Transverse colon (tissue), 4 donors: ENCODE measurements around the gene PDE4B.

Source experiments
- CTCF ChIP-seq, 5 experiments: fragments of 200-600 bp in 3 of 5; fragments of 450-650 bp in 2 of 5; sonication (generic) in 3 of 5; IDR thresholded peaks; 1 replicate in 2 of 5; 2 replicates in 3 of 5; pipeline ENCODE4 v1.5.1; 2016 to 2017; ENCODE audit warnings: antibody characterized with exemption in 5 of 5, inconsistent platforms in 3 of 5, mild to moderate bottlenecking in 2 of 5, moderate library complexity in 1 of 5
- EP300 ChIP-seq: sonication (generic); formaldehyde crosslinking; IDR thresholded peaks from one replicate; pipeline ENCODE4 v1.6.1; 2017; ENCODE audit warnings: antibody characterized with exemption, low read depth
- POLR2A ChIP-seq: fragments of 450-650 bp; IDR thresholded peaks from one replicate; pipeline ENCODE4 v1.6.1; 2016; ENCODE audit warnings: antibody characterized with exemption, mild to moderate bottlenecking, moderate library complexity
- POLR2AphosphoS5 ChIP-seq, 3 donors: sonication (generic); formaldehyde crosslinking; IDR thresholded peaks; one replicate each; pipeline ENCODE4 v1.6.1; 2016; ENCODE audit warnings: antibody characterized with exemption in 3 of 3

GRCh38 chr1:65971547-65971946 is 178.9 kb downstream of the PDE4B start:
- TF ChIP-seq POLR2AphosphoS5 (IDR thresholded peaks at IDR 0.05) (no peak), CTCF (IDR thresholded peaks at IDR 0.05) (no peak), POLR2A (no peak), EP300 (no peak)
